Heart left ventricle (tissue), 13 donors: Measurements from ENCODE around the gene ATL2.

Experiments
- POLR2A ChIP-seq, 2 donors: fragments of 450-650 bp; IDR thresholded peaks; one replicate each; pipeline ENCODE4 v1.6.1; 2017; ENCODE audit warnings: antibody characterized with exemption in 2 of 2, mild to moderate bottlenecking in 2 of 2, moderate library complexity in 2 of 2
- TF ChIP-seq, protein P1 (sequence below), 12 donors: fragments of 200-600 bp; sonication (generic) in 4 of 12; IDR thresholded peaks; one replicate each; pipeline versions ENCODE4 v1.5.0 to v1.8.0; 2018 to 2022; ENCODE audit warnings: antibody characterized with exemption in 12 of 12, mild to moderate bottlenecking in 5 of 12
- donor health status: ischemic (EF 13 %, LVEDD 7.1; RV severe dilation, severe dysfunction).
- donor health status: DM: no; HTN: yes; CAD: no.
- donor health status: DM: no; HTN: no; CAD: no.
- donor health status: ischemic (EF 25% LVEDD 6.9; RV normal size, moderate dysfunction).
- donor health status: ischemic (EF 25% LVEDD 5.7; RV mildly dilated, moderate dysfunction).
- donor health status: ischemic (EF 35%, LVEDD 5.7; RV mildly dilated, moderate dysfunction).
- donor health status: nonischemic (EF 11% LVEDD 7.7; RV severe dilation, severe dysfunction).
- donor health status: DM: yes; HTN: yes; CAD: no.
- donor health status: PGD.
- donor health status: ischemic (EF 29% LVEDD 5.4; RV normal size, mild dysfunction).
- donor health status: nonischemic (EF 23%, LVEDD 6.1; RV moderate dilation, normal function).

DNA sequence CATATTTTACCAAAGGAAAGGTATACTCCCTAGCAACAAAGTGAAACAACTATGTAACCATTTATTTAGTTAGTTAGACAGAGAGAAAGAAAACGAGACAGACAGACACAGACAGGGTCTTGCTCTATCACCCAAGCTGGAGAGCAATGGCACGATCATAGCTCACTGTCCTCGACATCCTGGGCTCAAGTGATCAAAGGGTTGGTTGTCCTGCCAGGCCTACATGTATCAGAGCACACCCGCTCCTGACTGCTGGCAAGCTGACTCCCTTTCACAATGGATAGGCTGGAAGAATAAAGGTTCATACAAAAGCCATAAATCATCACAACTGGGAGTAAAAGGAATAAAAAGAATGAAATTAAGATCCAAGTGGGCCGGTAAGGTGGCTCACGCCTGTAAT, 53.5 kb downstream of the ATL2 start:
- TF ChIP-seq POLR2A (IDR thresholded peaks at IDR 0.05), result no peak
- TF ChIP-seq, protein P1, sequence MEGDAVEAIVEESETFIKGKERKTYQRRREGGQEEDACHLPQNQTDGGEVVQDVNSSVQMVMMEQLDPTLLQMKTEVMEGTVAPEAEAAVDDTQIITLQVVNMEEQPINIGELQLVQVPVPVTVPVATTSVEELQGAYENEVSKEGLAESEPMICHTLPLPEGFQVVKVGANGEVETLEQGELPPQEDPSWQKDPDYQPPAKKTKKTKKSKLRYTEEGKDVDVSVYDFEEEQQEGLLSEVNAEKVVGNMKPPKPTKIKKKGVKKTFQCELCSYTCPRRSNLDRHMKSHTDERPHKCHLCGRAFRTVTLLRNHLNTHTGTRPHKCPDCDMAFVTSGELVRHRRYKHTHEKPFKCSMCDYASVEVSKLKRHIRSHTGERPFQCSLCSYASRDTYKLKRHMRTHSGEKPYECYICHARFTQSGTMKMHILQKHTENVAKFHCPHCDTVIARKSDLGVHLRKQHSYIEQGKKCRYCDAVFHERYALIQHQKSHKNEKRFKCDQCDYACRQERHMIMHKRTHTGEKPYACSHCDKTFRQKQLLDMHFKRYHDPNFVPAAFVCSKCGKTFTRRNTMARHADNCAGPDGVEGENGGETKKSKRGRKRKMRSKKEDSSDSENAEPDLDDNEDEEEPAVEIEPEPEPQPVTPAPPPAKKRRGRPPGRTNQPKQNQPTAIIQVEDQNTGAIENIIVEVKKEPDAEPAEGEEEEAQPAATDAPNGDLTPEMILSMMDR (IDR thresholded peaks at IDR 0.05), result no peak
